Natural killer cell treated with Interleukin-12 subunit alpha and Interleukin-12 subunit beta and Interleukin-15 and Interleukin-18, amount 100 ng/mL, for 72 hours (primary cell): ENCODE data around the gene SUGP2. TPM values are rescaled to one million over a fixed set of nuclear protein-coding genes. Genes with fewer than 3 reads are reported as not detected.

Experiments used
- ATAC-seq, 2 donors: fragments of 150-1000 bp; cut with Tn5 transposase in 1 of 2; sonication (Bioruptor Pico), chemical (Tn5 transposase) in 1 of 2; 2 replicates each; pipeline ENCODE4 v1.10.0; 2021
- DNase-seq: peaks from one replicate; pipeline ENCODE4 v3.0.0; 2022; ENCODE audit warnings: low spot score
- H3K27ac Mint-ChIP-seq, 2 donors: 1 replicate in 1 of 2; 2 replicates in 1 of 2; pipeline ENCODE4 v1.8.0; 2022; ENCODE audit warnings: mixed read lengths in 2 of 2, mild to moderate bottlenecking in 1 of 2, moderate library complexity in 1 of 2
- H3K27me3 Mint-ChIP-seq, 2 donors: 1 replicate in 1 of 2; 2 replicates in 1 of 2; pipeline ENCODE4 v1.8.0; 2022; ENCODE audit warnings: mixed read lengths in 2 of 2
- H3K36me3 Mint-ChIP-seq: one replicate; pipeline ENCODE4 v1.8.0; 2022; ENCODE audit warnings: mixed read lengths
- H3K4me1 Mint-ChIP-seq, 2 donors: 1 replicate in 1 of 2; 2 replicates in 1 of 2; pipeline ENCODE4 v1.8.0; 2022; ENCODE audit warnings: low read depth in 2 of 2, mixed read lengths in 2 of 2, mild to moderate bottlenecking in 1 of 2
- H3K4me3 Mint-ChIP-seq: one replicate; pipeline ENCODE4 v1.8.0; 2022; ENCODE audit warnings: mixed read lengths
- H3K9me3 Mint-ChIP-seq: 2 replicates; pipeline ENCODE4 v1.8.0; 2022; ENCODE audit warnings: mixed read lengths
- total RNA-seq, 2 donors: library from RNA; stranded (reverse); gene quantifications; one replicate each; pipeline ENCODE4 v1.2.3, GENCODE V29; 2022

SUGP2 gene
- total RNA-seq, 2 donors from 2014 or later, result 102 to 196 TPM

DNA sequence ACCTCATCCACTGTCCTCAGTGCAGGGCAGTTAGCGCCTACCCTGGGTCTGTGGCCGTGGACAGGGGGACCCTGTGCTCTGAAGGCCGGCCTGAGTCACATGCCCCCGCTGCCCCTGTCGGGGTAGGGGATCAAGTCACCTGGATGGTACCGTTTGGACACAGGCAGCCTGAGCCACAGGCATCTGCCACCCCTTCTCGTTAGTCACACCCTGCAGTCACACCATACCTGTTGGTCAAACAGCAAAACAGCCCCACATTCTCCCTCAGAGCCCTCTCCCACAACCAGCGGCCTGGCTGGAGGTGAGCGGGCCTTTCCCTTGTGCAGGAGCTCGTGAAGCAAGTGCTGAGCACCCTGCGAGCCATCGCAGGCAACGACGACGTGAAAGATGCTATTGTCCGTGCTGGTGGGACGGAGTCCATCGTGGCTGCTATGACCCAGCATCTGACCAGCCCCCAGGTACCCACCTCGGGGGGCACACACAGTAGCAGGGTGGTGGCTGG, 21.7 kb upstream of the SUGP2 start:
- no peak overlapping the region for H3K4me3 Mint-ChIP-seq
- H3K27me3 Mint-ChIP-seq, result no peaks in the 10 kb centered on the region
- H3K27ac Mint-ChIP-seq, result no peak overlapping the region
- H3K9me3 Mint-ChIP-seq, result no peaks in the 10 kb centered on the region
- H3K4me1 Mint-ChIP-seq, result peaks cover 0 to 3% of the 10 kb centered on the region in 2 donors
- no peaks in the 10 kb centered on the region for H3K36me3 Mint-ChIP-seq
- ATAC-seq, result no peak
- no peak for DNase-seq

DNA sequence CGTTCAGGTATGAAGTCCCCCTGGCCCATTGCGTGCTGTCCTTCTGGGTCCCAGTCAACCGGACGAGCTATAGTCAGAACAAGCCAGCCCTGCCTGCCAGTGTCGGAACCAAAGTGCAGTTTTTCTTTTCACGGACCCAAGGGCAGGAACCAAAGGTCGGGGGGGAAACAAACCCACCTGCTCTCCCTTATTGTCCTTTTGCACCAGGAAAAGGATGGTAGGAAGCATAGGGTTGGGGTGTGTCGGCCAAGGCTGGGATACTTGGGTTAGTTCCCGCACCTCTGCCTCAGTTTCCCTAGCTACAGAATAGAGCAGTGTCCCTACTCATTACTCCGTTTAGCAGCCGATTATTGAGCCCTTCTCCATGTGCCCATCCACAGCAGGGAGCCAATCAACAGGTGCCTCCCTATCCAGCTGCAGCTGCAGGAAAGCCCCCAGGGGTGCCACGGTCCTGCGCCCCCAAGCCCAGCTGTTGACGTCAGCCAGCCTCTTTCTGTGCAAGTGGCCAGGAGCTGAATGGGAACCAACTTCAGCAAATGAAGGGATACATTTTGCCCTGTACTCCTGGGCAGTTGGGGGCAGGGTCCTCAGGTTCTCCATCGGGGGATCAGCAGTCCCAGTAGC, 21.1 kb upstream of the SUGP2 start:
- no peaks in the 10 kb centered on the region for H3K36me3 Mint-ChIP-seq
- DNase-seq, result no peak
- H3K4me1 Mint-ChIP-seq, result peaks cover 0 to 3% of the 10 kb centered on the region in 2 donors
- H3K4me3 Mint-ChIP-seq, result no peak overlapping the region
- ATAC-seq, result no peak
- no peak overlapping the region for H3K27ac Mint-ChIP-seq
- no peaks in the 10 kb centered on the region for H3K27me3 Mint-ChIP-seq
- H3K9me3 Mint-ChIP-seq, result no peaks in the 10 kb centered on the region

DNA sequence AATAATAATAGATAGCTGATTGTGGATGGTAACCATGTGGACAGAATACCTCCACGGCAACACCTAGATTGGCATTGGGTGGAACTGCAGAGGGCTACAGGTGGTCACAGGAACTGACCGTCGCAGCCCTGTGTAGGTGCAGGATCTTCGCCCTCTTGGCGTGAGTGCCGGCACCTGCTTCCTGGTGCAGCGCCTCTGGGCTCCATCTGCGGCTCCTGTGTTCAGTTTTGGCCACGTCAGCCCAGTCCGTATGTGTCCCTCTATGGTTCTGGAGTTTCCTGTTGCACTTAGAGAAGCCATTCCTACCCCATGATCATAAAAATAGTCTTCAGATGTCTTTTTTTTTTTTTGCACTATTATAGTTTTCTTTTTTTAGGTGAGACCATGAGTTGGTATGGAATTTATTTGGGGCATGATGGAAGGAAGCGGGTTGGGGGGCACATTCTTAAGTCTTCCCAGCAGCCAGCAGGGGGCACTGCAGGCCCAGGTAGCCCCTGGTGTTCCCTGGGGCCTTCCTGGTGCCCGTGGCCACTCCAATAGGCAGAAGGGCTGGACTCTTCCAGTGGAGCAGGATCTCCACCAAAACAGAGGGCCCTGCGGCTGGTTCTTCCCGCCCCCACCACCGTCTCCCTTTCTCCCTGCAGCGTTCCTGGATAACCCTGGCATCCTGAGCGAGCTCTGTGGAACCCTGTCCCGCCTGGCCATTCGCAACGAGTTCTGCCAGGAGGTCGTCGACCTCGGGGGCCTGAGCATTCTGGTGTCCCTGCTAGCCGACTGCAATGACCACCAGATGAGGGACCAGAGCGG, 20.4 kb upstream of the SUGP2 start:
- peaks cover 0 to 3% of the 10 kb centered on the region in 2 donors for H3K4me1 Mint-ChIP-seq
- ATAC-seq, result peak; percentile 72 to 73
- no peak overlapping the region for H3K4me3 Mint-ChIP-seq
- peak; percentile 70 for DNase-seq
- H3K27me3 Mint-ChIP-seq, result no peaks in the 10 kb centered on the region
- H3K9me3 Mint-ChIP-seq, result no peaks in the 10 kb centered on the region
- H3K36me3 Mint-ChIP-seq, result no peaks in the 10 kb centered on the region
- H3K27ac Mint-ChIP-seq, result no peak overlapping the region

DNA sequence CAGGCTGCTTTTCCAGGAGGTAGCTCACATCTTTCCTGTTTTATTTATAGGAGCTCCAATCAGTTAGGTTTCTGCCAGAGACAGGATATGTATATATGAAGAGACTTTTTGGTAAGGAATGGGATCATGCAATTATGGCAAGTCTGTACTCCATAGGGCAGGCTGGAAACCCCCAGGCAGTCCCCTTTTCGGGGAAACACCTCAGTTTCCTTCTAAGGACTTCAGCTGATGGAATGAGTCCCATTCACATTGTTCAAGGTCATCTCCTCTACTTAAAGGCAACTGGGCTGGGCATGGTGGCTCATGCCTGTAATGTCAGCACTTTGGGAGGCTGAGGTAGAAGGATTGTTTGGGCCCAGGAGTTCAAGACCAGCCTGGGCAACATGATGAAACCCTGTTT, 19.6 kb upstream of the SUGP2 start:
- Mint-ChIP-seq H3K27ac (no peak overlapping the region), H3K9me3 (no peaks in the 10 kb centered on the region), H3K36me3 (no peaks in the 10 kb centered on the region), H3K27me3 (no peaks in the 10 kb centered on the region), H3K4me3 (no peak overlapping the region), H3K4me1 (peaks cover 0 to 3% of the 10 kb centered on the region in 2 donors)
- DNase-seq, result no peak
- no peak for ATAC-seq

DNA sequence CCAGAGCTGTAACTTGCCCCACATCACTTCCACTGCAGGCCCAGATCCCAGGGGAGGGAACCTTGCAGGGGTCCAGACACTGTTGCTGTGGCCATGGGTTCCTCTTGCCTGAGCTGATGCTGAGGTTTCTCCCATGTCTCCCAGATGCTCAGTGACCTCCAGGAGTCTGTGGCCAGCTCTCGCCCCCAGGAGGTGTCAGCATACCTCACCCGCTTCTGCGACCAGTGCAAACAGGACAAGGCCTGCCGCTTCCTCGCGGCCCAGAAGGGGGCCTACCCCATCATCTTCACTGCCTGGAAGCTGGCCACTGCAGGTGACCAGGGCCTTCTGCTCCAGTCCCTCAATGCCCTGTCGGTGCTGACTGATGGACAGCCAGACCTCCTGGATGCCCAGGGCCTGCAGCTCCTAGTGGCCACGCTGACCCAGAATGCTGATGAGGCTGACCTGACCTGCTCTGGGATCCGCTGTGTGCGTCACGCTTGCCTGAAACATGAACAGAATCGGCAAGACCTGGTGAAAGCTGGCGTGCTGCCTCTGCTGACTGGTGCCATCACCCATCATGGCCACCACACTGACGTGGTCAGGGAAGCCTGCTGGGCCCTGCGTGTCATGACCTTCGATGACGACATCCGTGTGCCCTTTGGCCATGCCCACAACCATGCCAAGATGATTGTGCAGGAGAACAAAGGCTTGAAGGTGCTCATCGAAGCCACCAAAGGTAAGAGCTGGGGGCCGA, 18.3 kb upstream of the SUGP2 start:
- no peak for DNase-seq
- H3K27ac Mint-ChIP-seq, result no peak overlapping the region
- no peaks in the 10 kb centered on the region for H3K36me3 Mint-ChIP-seq
- no peak overlapping the region for H3K4me3 Mint-ChIP-seq
- H3K9me3 Mint-ChIP-seq, result no peaks in the 10 kb centered on the region
- H3K4me1 Mint-ChIP-seq, result peaks cover 0 to 3% of the 10 kb centered on the region in 2 donors
- no peaks in the 10 kb centered on the region for H3K27me3 Mint-ChIP-seq
- ATAC-seq, result no peak

DNA sequence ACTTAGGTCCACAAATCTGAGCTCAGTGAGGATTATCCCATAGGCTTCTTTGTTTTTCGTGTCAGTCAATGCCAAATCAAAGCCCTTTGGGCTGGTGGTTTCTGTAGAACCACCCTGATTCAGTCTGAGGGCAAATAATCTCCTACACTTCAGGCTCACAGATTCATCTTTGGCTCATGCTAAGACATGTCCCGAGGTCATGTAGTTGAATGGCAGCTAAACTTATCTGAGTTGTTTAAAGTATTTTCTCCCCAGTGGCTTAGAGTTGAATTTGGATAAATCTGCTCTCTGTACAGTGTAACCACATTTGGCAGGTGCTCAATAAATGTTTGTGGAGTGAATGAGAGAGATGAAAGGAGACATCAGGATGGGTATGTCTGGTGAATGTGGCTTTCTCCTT, 17.4 kb upstream of the SUGP2 start:
- Mint-ChIP-seq H3K27me3 (no peaks in the 10 kb centered on the region), H3K4me3 (no peak overlapping the region), H3K9me3 (no peaks in the 10 kb centered on the region), H3K4me1 (peaks cover 0 to 3% of the 10 kb centered on the region in 2 donors), H3K36me3 (no peaks in the 10 kb centered on the region), H3K27ac (no peak overlapping the region)
- ATAC-seq, result no peak
- no peak for DNase-seq

DNA sequence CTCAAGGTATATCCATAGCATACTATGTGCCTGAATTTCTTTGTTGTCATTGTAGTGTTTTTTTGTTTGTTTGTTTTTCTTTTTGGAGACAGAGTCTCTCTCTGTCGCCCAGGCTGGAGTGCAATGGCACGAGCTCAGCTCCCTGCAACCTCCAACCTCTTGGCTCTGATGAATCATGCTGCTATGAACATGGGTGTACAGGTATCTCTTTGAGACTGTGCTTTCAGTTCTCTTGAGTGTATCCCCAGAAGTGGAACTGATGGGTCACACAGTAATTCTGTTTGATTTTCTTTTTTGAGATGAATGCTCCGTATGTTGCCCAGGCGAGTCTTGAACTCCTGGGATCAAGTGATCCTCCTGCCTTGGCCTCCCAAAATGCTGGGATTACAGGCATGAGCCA, 16.8 kb upstream of the SUGP2 start:
- Mint-ChIP-seq H3K27ac (no peak overlapping the region), H3K4me3 (no peak overlapping the region), H3K36me3 (no peaks in the 10 kb centered on the region), H3K9me3 (no peaks in the 10 kb centered on the region), H3K4me1 (peaks cover 0 to 3% of the 10 kb centered on the region in 2 donors), H3K27me3 (no peaks in the 10 kb centered on the region)
- ATAC-seq (no peak), DNase-seq (no peak)

DNA sequence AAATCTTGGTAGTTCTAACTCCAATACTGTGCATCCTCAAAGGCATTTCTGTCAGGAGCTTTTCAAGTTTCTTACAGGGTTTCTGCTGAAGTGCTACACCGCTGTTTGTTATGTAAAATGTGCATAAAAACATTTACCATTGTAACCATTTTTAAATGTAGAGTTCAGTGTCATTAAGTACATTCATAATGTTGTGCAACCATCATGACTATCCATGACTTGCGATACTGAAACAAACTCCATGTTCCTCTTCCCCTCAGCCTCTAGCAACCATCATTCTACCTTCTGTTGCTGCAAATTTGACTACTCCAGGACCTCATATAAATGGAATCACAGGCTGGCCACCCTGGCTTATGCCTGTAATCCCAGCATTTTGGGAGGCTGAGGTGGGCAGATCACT, 16.1 kb upstream of the SUGP2 start:
- Mint-ChIP-seq H3K9me3 (no peaks in the 10 kb centered on the region), H3K4me1 (peaks cover 0 to 3% of the 10 kb centered on the region in 2 donors), H3K36me3 (no peaks in the 10 kb centered on the region), H3K27me3 (no peaks in the 10 kb centered on the region), H3K27ac (no peak overlapping the region), H3K4me3 (no peak overlapping the region)
- DNase-seq (no peak), ATAC-seq (no peak)

DNA sequence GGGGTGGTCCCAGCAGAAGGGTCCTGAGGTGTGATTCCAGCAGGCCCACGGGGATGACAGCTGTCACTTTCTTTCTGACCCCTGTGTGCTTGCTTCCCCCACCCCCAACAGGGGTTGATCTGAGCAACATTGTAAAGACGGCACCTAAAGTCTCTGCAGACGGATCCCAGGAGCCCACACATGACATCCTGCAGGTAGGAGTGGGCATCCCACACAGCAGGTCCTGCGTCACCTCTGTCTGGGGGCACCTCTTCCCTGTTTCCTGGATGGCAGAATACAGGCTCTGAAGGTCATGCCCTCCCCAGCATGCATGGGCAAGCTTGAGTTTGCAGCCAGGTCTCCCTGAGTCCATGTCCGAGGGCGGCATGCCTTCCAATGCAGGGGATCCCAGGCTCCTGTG, 10.6 kb upstream of the SUGP2 start:
- peak; percentile 49 for DNase-seq
- H3K27me3 Mint-ChIP-seq, result no peaks in the 10 kb centered on the region
- H3K27ac Mint-ChIP-seq, result no peak overlapping the region
- no peak for ATAC-seq
- H3K36me3 Mint-ChIP-seq, result no peaks in the 10 kb centered on the region
- H3K9me3 Mint-ChIP-seq, result no peaks in the 10 kb centered on the region
- H3K4me1 Mint-ChIP-seq, result peaks cover 18 to 19% of the 10 kb centered on the region in 2 donors
- H3K4me3 Mint-ChIP-seq, result no peak overlapping the region

DNA sequence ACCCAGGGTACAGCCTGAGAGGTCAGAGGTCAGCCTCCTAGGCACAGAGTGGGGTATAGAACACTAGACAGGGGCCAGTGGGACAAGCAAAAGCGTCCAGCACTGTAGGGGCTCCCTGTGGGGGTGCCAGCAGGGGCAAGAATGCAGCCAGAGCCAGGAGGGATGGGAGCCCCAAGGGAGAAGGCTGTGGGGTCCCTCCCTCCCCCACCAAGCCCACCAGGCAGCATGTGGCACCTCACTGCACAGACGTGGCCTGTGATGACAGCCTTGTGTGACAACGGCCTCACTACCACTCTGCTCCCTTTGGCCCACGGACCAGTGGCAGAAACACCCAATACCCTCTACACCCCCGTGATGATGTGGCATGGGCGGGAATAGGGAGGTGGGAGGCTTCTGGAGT, 10.2 kb upstream of the SUGP2 start:
- DNase-seq, result no peak
- Mint-ChIP-seq H3K36me3 (no peaks in the 10 kb centered on the region), H3K4me3 (no peak overlapping the region), H3K9me3 (no peaks in the 10 kb centered on the region), H3K4me1 (peaks cover 18 to 19% of the 10 kb centered on the region in 2 donors), H3K27ac (no peak overlapping the region), H3K27me3 (no peaks in the 10 kb centered on the region)
- no peak for ATAC-seq

DNA sequence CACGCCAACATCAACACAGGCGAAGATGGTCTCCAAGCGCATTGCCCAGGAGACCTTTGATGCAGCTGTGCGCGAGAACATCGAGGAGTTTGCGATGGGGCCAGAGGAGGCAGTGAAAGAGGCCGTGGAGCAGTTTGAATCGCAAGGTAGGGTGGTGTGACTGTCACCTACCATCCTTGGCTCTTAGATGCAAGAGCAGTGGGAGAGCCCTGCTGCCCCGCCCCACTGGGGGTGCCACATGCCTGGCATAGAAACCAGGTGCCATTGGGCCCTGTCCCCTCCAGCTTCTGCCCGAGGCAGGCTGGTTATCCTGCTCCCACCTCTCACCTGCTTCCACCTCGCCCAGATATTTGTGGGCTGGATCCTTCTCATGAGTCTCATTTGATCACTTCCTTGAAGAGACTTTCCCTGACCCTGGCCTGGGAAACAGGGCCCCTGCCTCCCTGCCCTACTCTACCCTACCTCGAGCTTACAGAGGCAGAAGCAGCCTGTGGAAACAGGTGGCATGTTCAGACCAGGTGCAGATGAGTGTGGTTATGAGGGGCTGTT, 9.5 kb upstream of the SUGP2 start:
- no peaks in the 10 kb centered on the region for H3K27me3 Mint-ChIP-seq
- H3K36me3 Mint-ChIP-seq, result no peaks in the 10 kb centered on the region
- no peaks in the 10 kb centered on the region for H3K9me3 Mint-ChIP-seq
- peaks cover 18 to 19% of the 10 kb centered on the region in 2 donors for H3K4me1 Mint-ChIP-seq
- ATAC-seq (no peak), DNase-seq (no peak)
- H3K27ac Mint-ChIP-seq, result no peak overlapping the region
- no peak overlapping the region for H3K4me3 Mint-ChIP-seq

DNA sequence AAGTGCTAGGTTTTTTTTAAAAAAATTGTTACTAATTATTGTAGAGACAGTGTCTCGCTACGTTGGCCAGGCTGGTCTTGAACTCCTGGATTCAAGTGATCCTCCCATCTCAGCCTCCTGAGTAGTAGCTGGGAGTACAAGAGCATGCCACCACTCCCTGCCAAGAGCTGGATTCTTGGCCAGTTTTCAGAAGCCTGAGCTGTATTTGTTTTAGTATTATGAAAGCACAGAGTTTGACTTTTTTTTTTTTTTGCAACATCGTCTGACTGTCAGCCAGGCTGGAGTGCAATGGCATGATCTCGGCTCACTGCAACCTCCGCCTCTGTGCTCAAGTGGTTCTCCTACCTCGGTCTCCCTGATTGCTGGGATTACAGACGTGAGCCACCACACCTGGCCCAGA, 7.1 kb upstream of the SUGP2 start:
- H3K27me3 Mint-ChIP-seq, result no peaks in the 10 kb centered on the region
- no peaks in the 10 kb centered on the region for H3K9me3 Mint-ChIP-seq
- DNase-seq (no peak), ATAC-seq (no peak)
- H3K4me3 Mint-ChIP-seq, result no peak overlapping the region
- H3K27ac Mint-ChIP-seq, result peak overlapping the region; percentile 61 to 75
- H3K4me1 Mint-ChIP-seq, result peaks cover 22% of the 10 kb centered on the region in 2 donors
- no peaks in the 10 kb centered on the region for H3K36me3 Mint-ChIP-seq

DNA sequence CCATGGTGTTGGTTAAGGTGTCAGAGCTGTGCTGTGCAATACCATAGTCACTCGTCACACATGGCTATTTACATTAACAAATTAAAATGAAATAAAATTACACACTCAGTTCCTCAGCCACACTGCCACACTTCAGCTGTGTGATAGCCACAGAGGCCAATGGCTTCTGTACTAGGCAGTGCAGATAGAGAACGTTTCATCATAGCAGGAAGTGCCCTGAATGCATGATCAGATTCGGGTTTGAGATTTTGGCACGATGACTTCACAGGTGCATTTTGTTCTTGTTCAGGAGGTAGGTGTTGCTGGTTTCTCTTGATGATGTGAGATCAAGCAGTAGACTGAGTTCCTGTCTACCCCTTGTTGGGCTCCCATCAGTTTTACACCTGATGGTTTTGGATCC, 6.6 kb upstream of the SUGP2 start:
- no peak for DNase-seq
- H3K27ac Mint-ChIP-seq, result peak overlapping the region; percentile 61 to 75
- H3K9me3 Mint-ChIP-seq, result no peaks in the 10 kb centered on the region
- H3K4me1 Mint-ChIP-seq, result peaks cover 22 to 24% of the 10 kb centered on the region in 2 donors
- H3K27me3 Mint-ChIP-seq, result no peaks in the 10 kb centered on the region
- peak overlapping the region; percentile 34 for H3K4me3 Mint-ChIP-seq
- peak; percentile 92 to 93 for ATAC-seq
- no peaks in the 10 kb centered on the region for H3K36me3 Mint-ChIP-seq
